MM.1S (cell line): ENCODE measurements around the gene HRNR.
A peak's percentile ranks its signal among the peaks of the same experiment; 100 is the strongest.

ENCODE experiments used
- DNase-seq: peaks from one replicate; pipeline ENCODE4 v3.0.0-alpha.2; 2015
- H2AFZ ChIP-seq: fragments of 300-600 bp; sonication (generic); 2 replicates; pipeline ENCODE4 v1.6.0; 2016; ENCODE audit warnings: antibody characterized with exemption, low read length
- H3F3A ChIP-seq: fragments of 300-600 bp; sonication (generic); 2 replicates; pipeline ENCODE4 v1.6.1; 2016; ENCODE audit warnings: mild to moderate bottlenecking, antibody characterized with exemption, low read length, moderate library complexity, mixed read lengths; ENCODE audit not compliant: insufficient read depth
- H3K27ac ChIP-seq: fragments of 300-600 bp; sonication (generic); 2 replicates; pipeline ENCODE4 v1.5.1; 2016; ENCODE audit warnings: mild to moderate bottlenecking, low read length
- H3K27me3 ChIP-seq: fragments of 300-600 bp; sonication (generic); replicated peaks from 2 replicates; pipeline ENCODE4 v1.6.0; 2016; ENCODE audit warnings: low read length; ENCODE audit not compliant: insufficient read depth
- H3K36me3 ChIP-seq: fragments of 300-600 bp; sonication (generic); replicated peaks from 2 replicates; pipeline ENCODE4 v1.6.1; 2016; ENCODE audit warnings: mild to moderate bottlenecking, low read length, mixed read lengths; ENCODE audit not compliant: insufficient read depth
- H3K4me1 ChIP-seq: fragments of 300-600 bp; sonication (generic); 2 replicates; pipeline ENCODE4 v1.6.1; 2016; ENCODE audit warnings: low read length, mixed read lengths
- H3K4me2 ChIP-seq: fragments of 300-600 bp; sonication (generic); 2 replicates; pipeline ENCODE4 v1.6.0; 2016; ENCODE audit warnings: low read depth, low read length
- H3K4me3 ChIP-seq: fragments of 300-600 bp; sonication (generic); 2 replicates; pipeline ENCODE4 v1.5.1; 2016; ENCODE audit warnings: low read length, mixed read lengths
- H3K79me2 ChIP-seq: fragments of 300-600 bp; sonication (generic); 2 replicates; pipeline ENCODE4 v1.6.1; 2016; ENCODE audit warnings: mixed run types, low read length, mixed read lengths
- H3K9ac ChIP-seq: fragments of 300-600 bp; sonication (generic); 2 replicates; pipeline ENCODE4 v1.6.1; 2016; ENCODE audit warnings: low read length, mixed read lengths
- H3K9me2 ChIP-seq: fragments of 300-600 bp; sonication (generic); replicated peaks from 2 replicates; pipeline ENCODE4 v1.6.1; 2016; ENCODE audit warnings: mild to moderate bottlenecking, low read length, mixed read lengths; ENCODE audit not compliant: insufficient read depth
- H3K9me3 ChIP-seq: fragments of 300-600 bp; sonication (generic); replicated peaks from 2 replicates; pipeline ENCODE4 v1.6.1; 2016; ENCODE audit warnings: mild to moderate bottlenecking, low read length, mixed read lengths; ENCODE audit not compliant: insufficient read depth
- H4K20me1 ChIP-seq: fragments of 300-600 bp; sonication (generic); 2 replicates; pipeline ENCODE4 v1.6.1; 2016; ENCODE audit warnings: mild to moderate bottlenecking, low read length, moderate library complexity, mixed read lengths; ENCODE audit not compliant: insufficient read depth
- EZH2 ChIP-seq: fragments of 300-600 bp; sonication (generic); optimal IDR thresholded peaks from 2 replicates; pipeline ENCODE3; 2017; ENCODE audit warnings: low read depth, mild to moderate bottlenecking, antibody characterized with exemption, low read length, mixed read lengths
- EZH2phosphoT487 ChIP-seq: fragments of 300-600 bp; sonication (generic); IDR thresholded peaks from 2 replicates; pipeline ENCODE4 v1.6.1; 2018; ENCODE audit warnings: antibody characterized with exemption, low read length
- TF ChIP-seq, protein P1 (sequence below): fragments of 300-600 bp; sonication (generic); IDR thresholded peaks from 2 replicates; pipeline ENCODE4 v1.5.1; 2016; ENCODE audit warnings: antibody characterized with exemption, low read length, mixed read lengths

HRNR gene

DNA sequence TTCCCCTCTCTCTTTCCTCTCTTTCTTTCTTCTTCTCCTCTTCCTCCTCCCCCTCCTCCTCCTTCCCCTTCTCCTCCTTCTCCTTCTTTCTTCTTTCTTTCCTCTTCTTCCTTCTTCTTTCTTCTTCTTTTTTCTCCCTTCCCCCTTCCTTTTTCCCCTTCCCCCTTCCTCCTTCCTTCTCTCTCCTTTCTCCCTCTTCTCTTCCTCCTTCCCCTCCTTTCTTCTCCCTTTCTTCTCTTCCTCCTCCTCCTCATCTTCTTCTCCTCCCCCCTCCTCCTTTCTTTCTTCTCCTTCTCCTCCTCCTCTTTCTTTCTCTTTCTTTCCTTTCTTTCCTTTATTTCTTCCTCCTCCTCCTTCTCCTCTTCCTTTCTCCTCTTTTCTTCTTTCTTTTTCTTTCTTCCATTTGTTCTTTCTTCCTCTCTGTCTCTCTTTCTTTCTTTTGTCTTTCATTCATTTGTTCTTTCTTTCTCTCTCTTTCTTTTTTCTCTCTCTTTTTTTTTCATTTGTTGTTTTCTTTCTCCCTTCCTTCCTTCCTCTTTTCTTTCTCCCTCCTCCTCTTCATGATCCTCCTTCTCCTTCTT, 26.5 kb downstream of the HRNR start:
- no peaks in the 10 kb centered on the region for H3K9me3 ChIP-seq
- peaks cover 9% of the 10 kb centered on the region for H3K4me1 ChIP-seq
- H3K79me2 ChIP-seq = no peaks in the 10 kb centered on the region
- no peak for TF ChIP-seq EZH2phosphoT487
- TF ChIP-seq, protein P1, sequence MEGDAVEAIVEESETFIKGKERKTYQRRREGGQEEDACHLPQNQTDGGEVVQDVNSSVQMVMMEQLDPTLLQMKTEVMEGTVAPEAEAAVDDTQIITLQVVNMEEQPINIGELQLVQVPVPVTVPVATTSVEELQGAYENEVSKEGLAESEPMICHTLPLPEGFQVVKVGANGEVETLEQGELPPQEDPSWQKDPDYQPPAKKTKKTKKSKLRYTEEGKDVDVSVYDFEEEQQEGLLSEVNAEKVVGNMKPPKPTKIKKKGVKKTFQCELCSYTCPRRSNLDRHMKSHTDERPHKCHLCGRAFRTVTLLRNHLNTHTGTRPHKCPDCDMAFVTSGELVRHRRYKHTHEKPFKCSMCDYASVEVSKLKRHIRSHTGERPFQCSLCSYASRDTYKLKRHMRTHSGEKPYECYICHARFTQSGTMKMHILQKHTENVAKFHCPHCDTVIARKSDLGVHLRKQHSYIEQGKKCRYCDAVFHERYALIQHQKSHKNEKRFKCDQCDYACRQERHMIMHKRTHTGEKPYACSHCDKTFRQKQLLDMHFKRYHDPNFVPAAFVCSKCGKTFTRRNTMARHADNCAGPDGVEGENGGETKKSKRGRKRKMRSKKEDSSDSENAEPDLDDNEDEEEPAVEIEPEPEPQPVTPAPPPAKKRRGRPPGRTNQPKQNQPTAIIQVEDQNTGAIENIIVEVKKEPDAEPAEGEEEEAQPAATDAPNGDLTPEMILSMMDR = no peak
- TF ChIP-seq EZH2 = no peak
- H3K9me2 ChIP-seq = no peaks in the 10 kb centered on the region
- DNase-seq = no peak
- no peak overlapping the region for H3K4me3 ChIP-seq
- no peaks in the 10 kb centered on the region for H4K20me1 ChIP-seq
- H3K4me2 ChIP-seq = peak overlapping the region; percentile 6; the same call in 1 of the 2 replicates
- H3K27ac ChIP-seq = no peak overlapping the region
- H2AFZ ChIP-seq = no peak overlapping the region
- no peak overlapping the region for H3K9ac ChIP-seq
- H3K36me3 ChIP-seq = no peaks in the 10 kb centered on the region
- H3F3A ChIP-seq = no peaks in the 10 kb centered on the region
- no peaks in the 10 kb centered on the region for H3K27me3 ChIP-seq

DNA sequence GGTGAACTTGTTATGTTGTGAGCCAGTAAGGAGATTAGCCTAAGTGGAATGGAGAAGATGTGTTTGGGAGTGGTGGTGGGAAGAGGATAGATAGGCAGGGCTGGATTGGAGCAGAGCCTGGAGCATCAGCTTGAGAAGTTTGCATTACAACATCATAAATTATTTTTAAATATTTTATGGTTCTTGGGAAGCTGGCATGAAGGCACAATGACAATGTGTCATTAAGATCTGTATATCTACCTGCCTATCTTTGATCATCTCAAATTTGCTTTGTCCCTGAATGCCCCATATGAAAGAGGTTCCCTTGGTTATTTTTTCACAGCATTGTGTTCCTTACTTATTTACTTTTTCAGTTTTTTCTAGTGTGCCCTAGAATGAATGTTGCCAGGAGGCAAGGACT, 32.3 kb downstream of the HRNR start:
- Histone ChIP-seq H3K79me2 (no peaks in the 10 kb centered on the region), H3K9me2 (no peaks in the 10 kb centered on the region), H3K4me3 (no peak overlapping the region), H3K4me1 (0 out of 2 replicates have a peak, but pooled peaks cover 6% of the 10 kb centered on the region), H2AFZ (no peak overlapping the region), H3K36me3 (no peaks in the 10 kb centered on the region), H3F3A (no peaks in the 10 kb centered on the region), H3K27ac (no peak overlapping the region), H3K4me2 (no peak overlapping the region), H3K27me3 (peaks cover 27% of the 10 kb centered on the region), H3K9ac (no peak overlapping the region), H4K20me1 (no peaks in the 10 kb centered on the region), H3K9me3 (no peaks in the 10 kb centered on the region)
- no peak for DNase-seq
- TF ChIP-seq EZH2phosphoT487 = no peak
- TF ChIP-seq EZH2 = no peak
- TF ChIP-seq, protein P1 = no peak

DNA sequence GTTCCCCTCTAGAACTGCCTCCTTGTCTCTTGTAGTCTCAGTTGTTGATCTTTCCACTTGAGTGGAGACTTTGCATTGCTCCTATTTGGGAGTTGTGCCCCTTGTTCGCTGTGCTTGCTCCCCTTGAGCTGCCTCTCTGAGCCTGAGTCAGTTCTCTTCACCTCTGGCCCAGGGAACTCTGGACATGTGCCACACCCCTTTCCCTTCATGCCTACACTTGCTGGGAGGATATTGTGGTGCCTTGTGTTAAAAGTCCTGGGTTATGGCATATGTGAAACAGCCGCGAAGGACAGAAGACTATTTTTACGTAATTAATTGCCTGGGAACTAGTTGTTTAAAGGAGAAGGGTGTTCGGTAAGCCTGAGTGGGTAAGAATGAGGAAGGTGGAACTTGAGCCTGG, 32.7 kb downstream of the HRNR start:
- Histone ChIP-seq H3K4me1 (0 out of 2 replicates have a peak, but pooled peaks cover 6% of the 10 kb centered on the region), H3K4me2 (no peak overlapping the region), H3K27ac (no peak overlapping the region), H3K79me2 (no peaks in the 10 kb centered on the region), H3K9ac (no peak overlapping the region), H3K36me3 (no peaks in the 10 kb centered on the region), H2AFZ (no peak overlapping the region), H3K27me3 (peaks cover 30% of the 10 kb centered on the region), H3K9me2 (no peaks in the 10 kb centered on the region), H3K4me3 (no peak overlapping the region), H3F3A (no peaks in the 10 kb centered on the region), H4K20me1 (no peaks in the 10 kb centered on the region), H3K9me3 (no peaks in the 10 kb centered on the region)
- DNase-seq = no peak
- TF ChIP-seq, protein P1 = no peak
- TF ChIP-seq EZH2phosphoT487 (no peak), EZH2 (no peak)
